ENCODE measurements around the gene FRMD5.

The FRMD5 gene

DNA sequence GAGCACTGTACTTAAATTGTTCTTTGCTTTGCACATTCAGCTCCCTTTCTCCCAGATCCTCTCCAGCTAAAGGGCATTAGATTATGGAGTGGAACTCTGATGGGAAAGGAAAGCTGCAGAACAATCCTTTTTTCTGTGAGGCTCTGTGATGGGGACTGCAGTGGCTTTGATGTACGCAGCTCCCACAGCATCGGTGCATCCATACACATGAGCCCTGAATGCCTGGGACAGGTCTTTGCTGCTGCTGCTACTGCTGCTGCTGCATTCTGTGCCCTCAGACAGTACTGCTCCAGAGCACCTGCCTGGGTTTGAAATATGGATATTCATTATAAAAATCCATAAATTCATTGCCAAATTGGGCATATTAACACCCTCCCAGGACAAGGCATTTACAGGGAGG is 203.9 kb downstream of the FRMD5 start:
- no peak overlapping the region for H3K4me2 ChIP-seq (ENCODE audit: low read length)
- no peaks in the 10 kb centered on the region for H3K36me3 ChIP-seq (ENCODE audit: control insufficient read depth, low read length)
- H3K27ac ChIP-seq (ENCODE audit: low read depth, low read length): no peak overlapping the region
- no peaks in the 10 kb centered on the region for H3K4me1 ChIP-seq (ENCODE audit: control insufficient read depth, low read length)
- H4K20me1 ChIP-seq (ENCODE audit: control insufficient read depth, insufficient read depth, low read depth, low read length): no peaks in the 10 kb centered on the region
- H3K9me3 ChIP-seq (ENCODE audit: control insufficient read depth, insufficient read depth, low read length): no peaks in the 10 kb centered on the region
- no peak overlapping the region for H3K4me3 ChIP-seq (ENCODE audit: low read length)
- H3K9me2 ChIP-seq (replicated peaks; ENCODE audit: control insufficient read depth, low read length): no peaks in the 10 kb centered on the region
- no peaks in the 10 kb centered on the region for H3F3A ChIP-seq (ENCODE audit: control insufficient read depth, insufficient read depth)
- no peak for TF ChIP-seq EZH2phosphoT487 (IDR thresholded peaks at IDR 0.05; ENCODE audit: borderline replicate concordance, low read length)
- TF ChIP-seq, protein P1, sequence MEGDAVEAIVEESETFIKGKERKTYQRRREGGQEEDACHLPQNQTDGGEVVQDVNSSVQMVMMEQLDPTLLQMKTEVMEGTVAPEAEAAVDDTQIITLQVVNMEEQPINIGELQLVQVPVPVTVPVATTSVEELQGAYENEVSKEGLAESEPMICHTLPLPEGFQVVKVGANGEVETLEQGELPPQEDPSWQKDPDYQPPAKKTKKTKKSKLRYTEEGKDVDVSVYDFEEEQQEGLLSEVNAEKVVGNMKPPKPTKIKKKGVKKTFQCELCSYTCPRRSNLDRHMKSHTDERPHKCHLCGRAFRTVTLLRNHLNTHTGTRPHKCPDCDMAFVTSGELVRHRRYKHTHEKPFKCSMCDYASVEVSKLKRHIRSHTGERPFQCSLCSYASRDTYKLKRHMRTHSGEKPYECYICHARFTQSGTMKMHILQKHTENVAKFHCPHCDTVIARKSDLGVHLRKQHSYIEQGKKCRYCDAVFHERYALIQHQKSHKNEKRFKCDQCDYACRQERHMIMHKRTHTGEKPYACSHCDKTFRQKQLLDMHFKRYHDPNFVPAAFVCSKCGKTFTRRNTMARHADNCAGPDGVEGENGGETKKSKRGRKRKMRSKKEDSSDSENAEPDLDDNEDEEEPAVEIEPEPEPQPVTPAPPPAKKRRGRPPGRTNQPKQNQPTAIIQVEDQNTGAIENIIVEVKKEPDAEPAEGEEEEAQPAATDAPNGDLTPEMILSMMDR (IDR thresholded peaks at IDR 0.05; ENCODE audit: low read depth, low read length, poor library complexity, severe bottlenecking): no peak
- no peaks in the 10 kb centered on the region for H3K79me2 ChIP-seq (ENCODE audit: control insufficient read depth, low read length)
- peaks cover 2% of the 10 kb centered on the region; the same call in 1 of the 2 replicates for H3K27me3 ChIP-seq (ENCODE audit: control insufficient read depth, low read length)

DNA sequence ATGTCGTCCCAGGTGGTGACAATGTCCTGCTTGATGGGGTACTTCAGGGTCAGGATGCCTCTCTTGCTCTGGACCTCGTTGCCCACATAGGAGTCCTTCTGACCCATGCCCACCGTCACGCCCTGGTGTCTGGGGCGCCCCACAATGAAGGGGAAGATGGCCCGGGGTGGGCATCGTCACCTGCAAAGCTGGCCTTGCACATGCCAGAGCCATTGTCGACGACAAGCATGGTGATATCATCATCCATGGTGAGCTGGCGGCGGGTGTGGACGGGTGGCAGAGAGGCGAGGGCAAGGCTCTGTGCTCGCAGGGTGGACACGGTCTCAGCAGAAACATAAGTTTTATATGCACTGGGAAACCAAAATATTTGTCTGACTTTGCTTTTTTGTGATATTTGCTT is 205.1 kb downstream of the FRMD5 start:
- no peak overlapping the region for H3K27ac ChIP-seq (ENCODE audit: low read depth, low read length)
- H3K4me1 ChIP-seq (ENCODE audit: control insufficient read depth, low read length): no peaks in the 10 kb centered on the region
- H4K20me1 ChIP-seq (ENCODE audit: control insufficient read depth, insufficient read depth, low read depth, low read length): no peaks in the 10 kb centered on the region
- H3K9me3 ChIP-seq (ENCODE audit: control insufficient read depth, insufficient read depth, low read length): no peaks in the 10 kb centered on the region
- H3K4me3 ChIP-seq (ENCODE audit: low read length): no peak overlapping the region
- no peaks in the 10 kb centered on the region for H3K9me2 ChIP-seq (replicated peaks; ENCODE audit: control insufficient read depth, low read length)
- H3K36me3 ChIP-seq (ENCODE audit: control insufficient read depth, low read length): no peaks in the 10 kb centered on the region
- no peak overlapping the region for H3K4me2 ChIP-seq (ENCODE audit: low read length)
- no peaks in the 10 kb centered on the region for H3K79me2 ChIP-seq (ENCODE audit: control insufficient read depth, low read length)
- H3F3A ChIP-seq (ENCODE audit: control insufficient read depth, insufficient read depth): no peaks in the 10 kb centered on the region
- peaks cover 5% of the 10 kb centered on the region; the same call in 1 of the 2 replicates for H3K27me3 ChIP-seq (ENCODE audit: control insufficient read depth, low read length)
- TF ChIP-seq, protein P1 (IDR thresholded peaks at IDR 0.05; ENCODE audit: low read depth, low read length, poor library complexity, severe bottlenecking): no peak
- TF ChIP-seq EZH2phosphoT487 (IDR thresholded peaks at IDR 0.05; ENCODE audit: borderline replicate concordance, low read length): no peak

DNA sequence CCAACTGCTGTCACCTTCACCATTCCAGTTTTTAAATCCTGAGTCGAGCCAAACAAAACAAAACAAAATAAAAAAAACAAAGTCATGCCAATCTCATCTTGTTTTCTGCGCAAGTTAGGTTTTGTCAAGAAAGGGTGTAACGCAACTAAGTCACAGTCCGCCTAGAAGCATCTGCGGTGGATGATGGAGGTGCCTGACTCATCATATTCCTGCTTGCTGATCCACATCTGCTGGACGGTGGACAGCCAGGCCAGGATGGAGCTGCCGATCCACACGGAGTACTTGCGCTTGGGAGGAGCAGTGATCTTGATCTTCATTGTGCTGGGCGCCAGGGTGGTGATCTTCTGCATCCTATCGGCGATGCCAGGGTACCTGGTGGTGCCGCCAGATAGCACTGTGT is 206.2 kb downstream of the FRMD5 start:
- TF ChIP-seq EZH2phosphoT487 (IDR thresholded peaks at IDR 0.05; ENCODE audit: borderline replicate concordance, low read length): no peak
- TF ChIP-seq, protein P1 (IDR thresholded peaks at IDR 0.05; ENCODE audit: low read depth, low read length, poor library complexity, severe bottlenecking): no peak
- H3K9me3 ChIP-seq (ENCODE audit: control insufficient read depth, insufficient read depth, low read length): no peaks in the 10 kb centered on the region
- no peaks in the 10 kb centered on the region for H3F3A ChIP-seq (ENCODE audit: control insufficient read depth, insufficient read depth)
- no peak overlapping the region for H3K4me3 ChIP-seq (ENCODE audit: low read length)
- H3K4me1 ChIP-seq (ENCODE audit: control insufficient read depth, low read length): no peaks in the 10 kb centered on the region
- H3K9me2 ChIP-seq (replicated peaks; ENCODE audit: control insufficient read depth, low read length): no peaks in the 10 kb centered on the region
- H3K79me2 ChIP-seq (ENCODE audit: control insufficient read depth, low read length): no peaks in the 10 kb centered on the region
- H4K20me1 ChIP-seq (ENCODE audit: control insufficient read depth, insufficient read depth, low read depth, low read length): no peaks in the 10 kb centered on the region
- peaks cover 5% of the 10 kb centered on the region; the same call in 1 of the 2 replicates for H3K27me3 ChIP-seq (ENCODE audit: control insufficient read depth, low read length)
- H3K27ac ChIP-seq (ENCODE audit: low read depth, low read length): no peak overlapping the region
- H3K36me3 ChIP-seq (ENCODE audit: control insufficient read depth, low read length): no peaks in the 10 kb centered on the region
- H3K4me2 ChIP-seq (ENCODE audit: low read length): no peak overlapping the region
